Skeletal muscle satellite cell (primary cell): ENCODE measurements around the gene VGLL4.
"Not testable (repeated sequence)": the region's sequence is repeated elsewhere in the genome, so short reads cannot be mapped to it uniquely, and the experiment has no call there.

Experiments
- H3K27me3 ChIP-seq: 2 replicates; pipeline ENCODE4 v1.7.0; 2013; ENCODE audit warnings: low read length; ENCODE audit not compliant: control insufficient read depth, insufficient read depth
- H3K36me3 ChIP-seq: 2 replicates; pipeline ENCODE4 v1.7.0; 2013; ENCODE audit warnings: mild to moderate bottlenecking, control low read depth, low read length; ENCODE audit not compliant: insufficient read depth
- H3K4me1 ChIP-seq: 2 replicates; pipeline ENCODE4 v1.7.0; 2013; ENCODE audit warnings: low read length; ENCODE audit not compliant: control insufficient read depth, insufficient read depth
- H3K4me2 ChIP-seq: 2 replicates; pipeline ENCODE4 v1.7.0; 2013; ENCODE audit warnings: mild to moderate bottlenecking, low read length
- H3K4me3 ChIP-seq: 2 replicates; pipeline ENCODE4 v1.7.0; 2013; ENCODE audit warnings: low read length
- H3K9ac ChIP-seq: 2 replicates; pipeline ENCODE4 v1.7.0; 2013; ENCODE audit warnings: mild to moderate bottlenecking, low read depth, low read length, moderate library complexity
- H3K9me3 ChIP-seq: replicated peaks from 2 replicates; pipeline ENCODE4 v1.7.0; 2013; ENCODE audit warnings: mild to moderate bottlenecking, control low read depth, low read length

Gene VGLL4

GRCh38 chr3:11604139-11604892 lies 39.4 kb downstream of the VGLL4 start:
- peaks cover 81% of the 10 kb centered on the region for H3K4me1 ChIP-seq
- peak overlapping the region; percentile 71 for H3K9ac ChIP-seq
- H3K4me3 ChIP-seq: no peak overlapping the region
- H3K9me3 ChIP-seq: no peaks in the 10 kb centered on the region
- peaks cover 20% of the 10 kb centered on the region for H3K36me3 ChIP-seq
- H3K4me2 ChIP-seq: peak overlapping the region; percentile 67
- no peaks in the 10 kb centered on the region for H3K27me3 ChIP-seq

GRCh38 chr3:11603628-11604027 lies 40.1 kb downstream of the VGLL4 start:
- H3K4me2 ChIP-seq: peak overlapping the region; percentile 67
- peaks cover 20% of the 10 kb centered on the region for H3K36me3 ChIP-seq
- H3K4me1 ChIP-seq: peaks cover 74% of the 10 kb centered on the region
- H3K27me3 ChIP-seq: no peaks in the 10 kb centered on the region
- H3K9ac ChIP-seq: peak overlapping the region; percentile 71
- no peak overlapping the region for H3K4me3 ChIP-seq
- H3K9me3 ChIP-seq: no peaks in the 10 kb centered on the region

GRCh38 chr3:11602886-11603527 lies 40.7 kb downstream of the VGLL4 start:
- H3K9ac ChIP-seq: peak overlapping the region; percentile 71
- H3K27me3 ChIP-seq: no peaks in the 10 kb centered on the region
- peaks cover 20% of the 10 kb centered on the region for H3K36me3 ChIP-seq
- peak overlapping the region; percentile 67 for H3K4me2 ChIP-seq
- H3K9me3 ChIP-seq: no peaks in the 10 kb centered on the region
- H3K4me3 ChIP-seq: no peak overlapping the region
- H3K4me1 ChIP-seq: peaks cover 68% of the 10 kb centered on the region

- Histone ChIP-seq H3K4me3 (no peak overlapping the region), H3K9me3 (no peaks in the 10 kb centered on the region), H3K36me3 (peaks cover 20% of the 10 kb centered on the region), H3K4me2 (peak overlapping the region; percentile 67), H3K9ac (peak overlapping the region; percentile 71), H3K27me3 (no peaks in the 10 kb centered on the region), H3K4me1 (peaks cover 61% of the 10 kb centered on the region)
Observed at GRCh38 chr3:11602239-11602840, 41.4 kb downstream of the VGLL4 start.

GRCh38 chr3:11601446-11602238 lies 42.1 kb downstream of the VGLL4 start:
- peaks cover 55% of the 10 kb centered on the region for H3K4me1 ChIP-seq
- peaks cover 26% of the 10 kb centered on the region for H3K36me3 ChIP-seq
- H3K9ac ChIP-seq: peak overlapping the region; percentile 71
- peak overlapping the region; percentile 49 for H3K4me3 ChIP-seq
- no peaks in the 10 kb centered on the region for H3K9me3 ChIP-seq
- peak overlapping the region; percentile 67 for H3K4me2 ChIP-seq
- no peaks in the 10 kb centered on the region for H3K27me3 ChIP-seq

GRCh38 chr3:11600501-11601282 lies 43.0 kb downstream of the VGLL4 start:
- Histone ChIP-seq H3K36me3 (peaks cover 21% of the 10 kb centered on the region), H3K4me2 (peak overlapping the region; percentile 67), H3K9me3 (no peaks in the 10 kb centered on the region), H3K9ac (peak overlapping the region; percentile 79), H3K4me3 (peak overlapping the region; percentile 16), H3K27me3 (no peaks in the 10 kb centered on the region), H3K4me1 (peaks cover 55% of the 10 kb centered on the region)

GRCh38 chr3:11596387-11596786 lies 47.3 kb downstream of the VGLL4 start:
- Histone ChIP-seq H3K4me1 (peaks cover 40% of the 10 kb centered on the region), H3K9ac (no peak overlapping the region), H3K9me3 (no peaks in the 10 kb centered on the region), H3K4me2 (no peak overlapping the region), H3K36me3 (peaks cover 16% of the 10 kb centered on the region), H3K4me3 (no peak overlapping the region), H3K27me3 (no peaks in the 10 kb centered on the region)

- not testable (repeated sequence) for H3K9ac ChIP-seq, H3K4me2 ChIP-seq, H3K4me3 ChIP-seq, H3K9me3 ChIP-seq, H3K36me3 ChIP-seq, H3K27me3 ChIP-seq
- peaks cover 42% of the 10 kb centered on the region for H3K4me1 ChIP-seq
Observed at GRCh38 chr3:11595024-11595423, 48.7 kb downstream of the VGLL4 start.

- no peaks in the 10 kb centered on the region for H3K9me3 ChIP-seq
- peaks cover 39% of the 10 kb centered on the region for H3K4me1 ChIP-seq
- no peak overlapping the region for H3K4me3 ChIP-seq
- no peak overlapping the region for H3K4me2 ChIP-seq
- H3K36me3 ChIP-seq: peaks cover 14% of the 10 kb centered on the region
- no peak overlapping the region for H3K9ac ChIP-seq
- no peaks in the 10 kb centered on the region for H3K27me3 ChIP-seq
Observed at GRCh38 chr3:11593318-11594034, 50.2 kb downstream of the VGLL4 start.

GRCh38 chr3:11592445-11593298 lies 51.0 kb downstream of the VGLL4 start:
- H3K9ac ChIP-seq: peak overlapping the region; percentile 26
- peak overlapping the region; percentile 54 for H3K4me2 ChIP-seq
- H3K4me1 ChIP-seq: peaks cover 46% of the 10 kb centered on the region
- no peaks in the 10 kb centered on the region for H3K27me3 ChIP-seq
- peak overlapping the region; percentile 4 for H3K4me3 ChIP-seq
- H3K36me3 ChIP-seq: peaks cover 18% of the 10 kb centered on the region
- no peaks in the 10 kb centered on the region for H3K9me3 ChIP-seq
